ENCODE results near the gene VPS37D.

DNA sequence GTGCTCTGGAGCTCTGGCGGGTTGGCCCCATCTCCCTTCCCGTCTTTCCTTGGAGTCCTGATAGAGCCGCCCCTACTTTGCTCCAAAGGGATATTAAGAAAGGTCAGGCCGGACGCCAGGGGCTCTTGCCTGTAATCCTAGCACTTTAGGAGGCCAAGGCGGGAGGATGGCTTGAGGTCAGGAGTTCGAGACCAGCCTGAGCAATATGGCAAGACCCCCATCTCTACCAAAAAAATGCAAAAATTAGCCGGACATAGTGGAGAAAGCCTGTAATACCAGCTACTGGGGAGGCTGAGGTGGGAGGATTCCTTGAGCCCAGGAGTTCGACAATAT lies 43.0 kb upstream of the VPS37D start:
- TF ChIP-seq, protein P1, sequence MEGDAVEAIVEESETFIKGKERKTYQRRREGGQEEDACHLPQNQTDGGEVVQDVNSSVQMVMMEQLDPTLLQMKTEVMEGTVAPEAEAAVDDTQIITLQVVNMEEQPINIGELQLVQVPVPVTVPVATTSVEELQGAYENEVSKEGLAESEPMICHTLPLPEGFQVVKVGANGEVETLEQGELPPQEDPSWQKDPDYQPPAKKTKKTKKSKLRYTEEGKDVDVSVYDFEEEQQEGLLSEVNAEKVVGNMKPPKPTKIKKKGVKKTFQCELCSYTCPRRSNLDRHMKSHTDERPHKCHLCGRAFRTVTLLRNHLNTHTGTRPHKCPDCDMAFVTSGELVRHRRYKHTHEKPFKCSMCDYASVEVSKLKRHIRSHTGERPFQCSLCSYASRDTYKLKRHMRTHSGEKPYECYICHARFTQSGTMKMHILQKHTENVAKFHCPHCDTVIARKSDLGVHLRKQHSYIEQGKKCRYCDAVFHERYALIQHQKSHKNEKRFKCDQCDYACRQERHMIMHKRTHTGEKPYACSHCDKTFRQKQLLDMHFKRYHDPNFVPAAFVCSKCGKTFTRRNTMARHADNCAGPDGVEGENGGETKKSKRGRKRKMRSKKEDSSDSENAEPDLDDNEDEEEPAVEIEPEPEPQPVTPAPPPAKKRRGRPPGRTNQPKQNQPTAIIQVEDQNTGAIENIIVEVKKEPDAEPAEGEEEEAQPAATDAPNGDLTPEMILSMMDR (IDR thresholded peaks at IDR 0.05), result no peak
- TF ChIP-seq POLR2A (IDR thresholded peaks at IDR 0.05; ENCODE audit: low read depth), result no peak
- TF ChIP-seq EP300 (IDR thresholded peaks at IDR 0.05), result no peak
- no peak for TF ChIP-seq POLR2AphosphoS5 (IDR thresholded peaks at IDR 0.05)
